ENCODE measurements around the gene SPA17. TPM values are rescaled to one million over a fixed set of nuclear protein-coding genes. Genes with fewer than 3 reads are reported as not detected.

Gene SPA17
- 16.4 and 20.3 TPM in 2 replicates for total RNA-seq

GRCh38 chr11:124673333-124674167 is at the start of gene SPA17, which contains the start of gene SIAE:
TSS of gene SPA17 (plus strand) at chr11:124673904. CDS start at chr11:124675265, 1,361 bp downstream.
TSS of gene SIAE (minus strand) at chr11:124673739. CDS start at chr11:124673708, 31 bp downstream.

GRCh38 chr11:124739479-124740276 is 66.0 kb downstream of the SPA17 start, which contains the start of gene NRGN:
TSS of gene NRGN (plus strand) at chr11:124739942. CDS start at chr11:124740085, 143 bp downstream.

Other genes starting within 250 kb of the SPA17 start
- not detected in 2 replicates for gene OR8B4, start 249.0 kb upstream of the SPA17 start, total RNA-seq
- not detected in 2 replicates for gene OR8B8, start 228.2 kb upstream of the SPA17 start, total RNA-seq
- gene OR8B12, start 130.2 kb upstream of the SPA17 start, total RNA-seq: not detected in 2 replicates
- not detected in 2 replicates for gene OR8A1, start 103.9 kb upstream of the SPA17 start, total RNA-seq
- gene PANX3, start 62.5 kb upstream of the SPA17 start, total RNA-seq: not detected in 2 replicates
- 20.7 and 22.6 TPM in 2 replicates for gene TBRG1, start 51.0 kb upstream of the SPA17 start, total RNA-seq
- 16.8 and 21.9 TPM in 2 replicates for gene SIAE, start 165 bp upstream of the SPA17 start, total RNA-seq
- 0.40 and 1.1 TPM in 2 replicates for gene NRGN, start 66.0 kb downstream of the SPA17 start, total RNA-seq
- gene VSIG2, start 78.4 kb downstream of the SPA17 start, total RNA-seq: 0.06 and 0.13 TPM in 2 replicates
- 7.0 and 13.6 TPM in 2 replicates for gene ESAM, start 88.4 kb downstream of the SPA17 start, total RNA-seq
- 5.9 and 7.4 TPM in 2 replicates for gene MSANTD2, start 126.5 kb downstream of the SPA17 start, total RNA-seq
- gene ROBO3, start 191.5 kb downstream of the SPA17 start, total RNA-seq: 2.5 and 2.7 TPM in 2 replicates
- 1.9 and 3.6 TPM in 2 replicates for gene ROBO4, start 224.0 kb downstream of the SPA17 start, total RNA-seq
- not detected in 2 replicates for gene HEPN1, start 245.3 kb downstream of the SPA17 start, total RNA-seq

Measured in aortic smooth muscle cell (primary cell).